CD14-positive monocyte (primary cell): ENCODE data around the gene SETD4. TPM values are rescaled to one million over a fixed set of nuclear protein-coding genes. Genes with fewer than 3 reads are reported as not detected.

ENCODE experiments used
- DNase-seq, 3 donors: peaks; one replicate each; pipeline ENCODE4 v3.0.0-alpha.2; 2011 to 2022
- H2AFZ ChIP-seq: 2 replicates; pipeline ENCODE4 v1.6.0; 2012; ENCODE audit warnings: mild to moderate bottlenecking, low read depth, low read length, inconsistent platforms; ENCODE audit not compliant: insufficient read depth, poor library complexity, severe bottlenecking
- H3K27ac ChIP-seq, 2 donors: 1 replicate in 1 of 2; 2 replicates in 1 of 2; pipeline ENCODE4 v1.5.1; 2012 to 2013; ENCODE audit warnings: low read length in 2 of 2, control low read depth in 1 of 2, inconsistent platforms in 1 of 2, low read depth in 1 of 2, mild to moderate bottlenecking in 1 of 2
- H3K27me3 ChIP-seq, 2 donors: one replicate each; pipeline versions ENCODE4 v1.6.0 to v1.6.1; 2011 to 2013; ENCODE audit warnings: low read length in 2 of 2; ENCODE audit not compliant: control insufficient read depth in 2 of 2, insufficient read depth in 2 of 2
- H3K36me3 ChIP-seq, 2 donors: replicated peaks in 1 of 2; 1 replicate in 1 of 2; 2 replicates in 1 of 2; pipeline versions ENCODE4 v1.5.1 to v1.6.1; 2012 to 2013; ENCODE audit warnings: low read length in 2 of 2, control low read depth in 1 of 2, inconsistent platforms in 1 of 2, mild to moderate bottlenecking in 1 of 2; ENCODE audit not compliant: insufficient read depth in 2 of 2, control insufficient read depth in 1 of 2
- H3K4me1 ChIP-seq, 2 donors: 1 replicate in 1 of 2; 2 replicates in 1 of 2; pipeline versions ENCODE4 v1.5.1 to v1.6.1; 2012 to 2013; ENCODE audit warnings: low read length in 2 of 2, control low read depth in 1 of 2, inconsistent platforms in 1 of 2, mild to moderate bottlenecking in 1 of 2, moderate library complexity in 1 of 2; ENCODE audit not compliant: insufficient read depth in 2 of 2, control insufficient read depth in 1 of 2
- H3K4me2 ChIP-seq: replicated peaks from 2 replicates; pipeline ENCODE3; 2012; ENCODE audit warnings: low read length, moderate library complexity, mild to moderate bottlenecking; ENCODE audit not compliant: poor library complexity, severe bottlenecking; ENCODE audit errors: extremely low read depth
- H3K4me3 ChIP-seq, 3 experiments: fragments of 200-600 bp in 1 of 3; sonication (generic) in 1 of 3; replicated peaks in 1 of 3; 1 replicate in 2 of 3; 2 replicates in 1 of 3; pipeline ENCODE4 v1.5.1; 2011 to 2013; ENCODE audit warnings: low read length in 3 of 3, mild to moderate bottlenecking in 3 of 3, control low read depth in 2 of 3, low read depth in 2 of 3, inconsistent platforms in 1 of 3, moderate library complexity in 1 of 3
- H3K79me2 ChIP-seq: 2 replicates; pipeline ENCODE4 v1.6.0; 2012; ENCODE audit warnings: mild to moderate bottlenecking, control low read depth, inconsistent platforms, low read length, moderate library complexity; ENCODE audit not compliant: insufficient read depth
- H3K9ac ChIP-seq: 2 replicates; pipeline ENCODE4 v1.6.0; 2017; ENCODE audit warnings: low read length, mild to moderate bottlenecking; ENCODE audit not compliant: insufficient read depth, poor library complexity, severe bottlenecking
- H3K9me3 ChIP-seq, 2 donors: replicated peaks in 1 of 2; 1 replicate in 1 of 2; 2 replicates in 1 of 2; pipeline versions ENCODE4 v1.5.1 to v1.6.1; 2012 to 2013; ENCODE audit warnings: low read length in 2 of 2, control low read depth in 1 of 2; ENCODE audit not compliant: control insufficient read depth in 1 of 2, insufficient read depth in 1 of 2
- H4K20me1 ChIP-seq: 2 replicates; pipeline ENCODE4 v1.6.0; 2012; ENCODE audit warnings: mild to moderate bottlenecking, low read length, control low read depth, moderate library complexity; ENCODE audit not compliant: insufficient read depth
- H3K27ac Mint-ChIP-seq, 7 donors: one replicate each; pipeline ENCODE4 v1.8.0; 2020; ENCODE audit warnings: mild to moderate bottlenecking in 7 of 7, mixed read lengths in 7 of 7, moderate library complexity in 6 of 7, inconsistent platforms in 2 of 7
- H3K27me3 Mint-ChIP-seq, 3 donors: one replicate each; pipeline ENCODE4 v1.8.0; 2021 to 2022; ENCODE audit warnings: low read depth in 3 of 3, mild to moderate bottlenecking in 3 of 3, mixed read lengths in 3 of 3, moderate library complexity in 3 of 3, inconsistent platforms in 1 of 3
- H3K36me3 Mint-ChIP-seq, 2 donors: one replicate each; pipeline ENCODE4 v1.8.0; 2020; ENCODE audit warnings: mixed read lengths in 2 of 2, inconsistent platforms in 1 of 2, mild to moderate bottlenecking in 1 of 2
- H3K4me1 Mint-ChIP-seq: one replicate; pipeline ENCODE4 v1.8.0; 2020; ENCODE audit warnings: mild to moderate bottlenecking, mixed read lengths
- H3K4me3 Mint-ChIP-seq, 2 donors: one replicate each; pipeline ENCODE4 v1.8.0; 2020; ENCODE audit warnings: mild to moderate bottlenecking in 2 of 2, mixed read lengths in 2 of 2, moderate library complexity in 1 of 2
- H3K9me3 Mint-ChIP-seq, 7 donors: one replicate each; pipeline ENCODE4 v1.8.0; 2020 to 2022; ENCODE audit warnings: mixed read lengths in 7 of 7, mild to moderate bottlenecking in 6 of 7, moderate library complexity in 6 of 7, inconsistent platforms in 2 of 7
- WGBS: methylation state at CpG from one replicate; pipeline ENCODE4 v1.1.5; 2013; ENCODE audit warnings: missing lambda C conversion rate; ENCODE audit not compliant: insufficient coverage; 5-methylcytosine and 5-hydroxymethylcytosine counted together
- intact Hi-C, 2 donors: fragments of 100-400 bp; cut with micrococcal nuclease; formaldehyde crosslinking; loops; one replicate each; pipeline versions ENCODE4 v1.15.0 to v1.15.1; 2023
- polyA plus RNA-seq, 3 donors: library from polyadenylated mRNA; depleted of rRNA in 1 of 3; unstranded in 2 of 3; stranded (reverse) in 1 of 3; fragments of 300-500 nt in 2 of 3; fragments of >200 nt in 1 of 3; fragmentation: Illumina TruSeq in 2 of 3; gene quantifications; 1 replicate in 2 of 3; 2 replicates in 1 of 3; pipeline ENCODE4 v1.2.3, GENCODE V29; 2012 to 2021
- TF ChIP-seq, protein P1 (sequence below): fragments of 200-600 bp; IDR thresholded peaks from one replicate; pipeline ENCODE4 v1.8.0; 2022; ENCODE audit warnings: antibody characterized with exemption, mild to moderate bottlenecking

The SETD4 gene
- polyA plus RNA-seq, 3 donors = 4.1 to 10.8 (median 4.3) TPM

DNA sequence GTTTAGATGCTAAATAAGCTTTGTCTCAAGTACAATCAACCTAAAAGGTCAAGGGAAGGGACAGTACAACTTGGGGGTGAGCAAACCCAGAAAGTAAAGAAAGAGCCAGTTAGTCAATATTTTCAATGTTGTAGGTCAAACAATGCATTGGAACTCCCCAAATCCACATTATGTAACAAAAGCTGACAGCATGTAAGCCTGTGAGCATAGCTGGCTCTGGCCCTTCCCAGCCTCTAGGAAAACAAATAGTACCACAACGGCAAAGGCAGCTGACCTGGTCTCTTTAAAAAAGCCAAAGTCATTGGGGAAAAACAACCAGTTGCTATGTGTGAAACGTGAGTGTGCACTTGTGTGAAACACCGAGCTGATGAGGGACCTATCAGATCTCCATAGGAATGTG lies 12.9 kb upstream of the SETD4 start:
- DNase-seq = no peak
- H3K27ac Mint-ChIP-seq = no peak overlapping the region
- Histone ChIP-seq H3K9me3 (peaks cover 9 to 10% of the 10 kb centered on the region in 2 donors), H3K9ac (no peak overlapping the region), H2AFZ (no peak overlapping the region), H3K79me2 (peaks cover 14% of the 10 kb centered on the region), H3K27ac (no peak overlapping the region), H3K4me3 (no peak overlapping the region), H3K4me1 (peaks cover 34 to 45% of the 10 kb centered on the region in 2 donors), H4K20me1 (peaks cover 3% of the 10 kb centered on the region), H3K36me3 (peaks cover 16 to 37% of the 10 kb centered on the region in 2 donors), H3K4me2 (no peak overlapping the region), H3K27me3 (no peaks in the 10 kb centered on the region)
- WGBS = 57% methylated on average over 2 of the region's 3 CpGs
- H3K9me3 Mint-ChIP-seq = peaks cover 5 to 14% (median 11%) of the 10 kb centered on the region in 7 donors
- no peak overlapping the region for H3K4me3 Mint-ChIP-seq
- H3K4me1 Mint-ChIP-seq = peaks cover 54% of the 10 kb centered on the region
- H3K36me3 Mint-ChIP-seq = peaks cover 30 to 39% of the 10 kb centered on the region in 2 donors
- intact Hi-C loops = loop anchor here in 1 of 2 donors (5.0 kb wide), 1 partner anchor 249 kb away; the partner anchor contains the start of gene MORC3
- peaks cover 0 to 3% (median 2%) of the 10 kb centered on the region in 3 donors for H3K27me3 Mint-ChIP-seq
- TF ChIP-seq, protein P1, sequence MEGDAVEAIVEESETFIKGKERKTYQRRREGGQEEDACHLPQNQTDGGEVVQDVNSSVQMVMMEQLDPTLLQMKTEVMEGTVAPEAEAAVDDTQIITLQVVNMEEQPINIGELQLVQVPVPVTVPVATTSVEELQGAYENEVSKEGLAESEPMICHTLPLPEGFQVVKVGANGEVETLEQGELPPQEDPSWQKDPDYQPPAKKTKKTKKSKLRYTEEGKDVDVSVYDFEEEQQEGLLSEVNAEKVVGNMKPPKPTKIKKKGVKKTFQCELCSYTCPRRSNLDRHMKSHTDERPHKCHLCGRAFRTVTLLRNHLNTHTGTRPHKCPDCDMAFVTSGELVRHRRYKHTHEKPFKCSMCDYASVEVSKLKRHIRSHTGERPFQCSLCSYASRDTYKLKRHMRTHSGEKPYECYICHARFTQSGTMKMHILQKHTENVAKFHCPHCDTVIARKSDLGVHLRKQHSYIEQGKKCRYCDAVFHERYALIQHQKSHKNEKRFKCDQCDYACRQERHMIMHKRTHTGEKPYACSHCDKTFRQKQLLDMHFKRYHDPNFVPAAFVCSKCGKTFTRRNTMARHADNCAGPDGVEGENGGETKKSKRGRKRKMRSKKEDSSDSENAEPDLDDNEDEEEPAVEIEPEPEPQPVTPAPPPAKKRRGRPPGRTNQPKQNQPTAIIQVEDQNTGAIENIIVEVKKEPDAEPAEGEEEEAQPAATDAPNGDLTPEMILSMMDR = no peak

GRCh38 chr21:36072453-36073162 lies 12.3 kb upstream of the SETD4 start:
- peaks cover 28 to 39% of the 10 kb centered on the region in 2 donors for H3K4me1 ChIP-seq
- no peak overlapping the region for H3K4me2 ChIP-seq
- no peak overlapping the region for H3K4me3 Mint-ChIP-seq
- peaks cover 3% of the 10 kb centered on the region for H4K20me1 ChIP-seq
- peaks cover 16 to 37% of the 10 kb centered on the region in 2 donors for H3K36me3 ChIP-seq
- no peak overlapping the region for H3K4me3 ChIP-seq
- peaks cover 5 to 18% (median 12%) of the 10 kb centered on the region in 7 donors for H3K9me3 Mint-ChIP-seq
- H3K36me3 Mint-ChIP-seq = peaks cover 30 to 39% of the 10 kb centered on the region in 2 donors
- no peak overlapping the region for H3K27ac ChIP-seq
- H3K4me1 Mint-ChIP-seq = peaks cover 49% of the 10 kb centered on the region
- H3K9ac ChIP-seq = no peak overlapping the region
- H3K27me3 Mint-ChIP-seq = peaks cover 0 to 3% (median 2%) of the 10 kb centered on the region in 3 donors
- intact Hi-C loops = loop anchor here in 1 of 2 donors (5.0 kb wide), 1 partner anchor 250 kb away; the partner anchor contains the start of gene MORC3
- DNase-seq = no peak
- H3K27me3 ChIP-seq = no peaks in the 10 kb centered on the region
- TF ChIP-seq, protein P1 = no peak
- no peak overlapping the region for H3K27ac Mint-ChIP-seq
- H3K79me2 ChIP-seq = peaks cover 14% of the 10 kb centered on the region
- H2AFZ ChIP-seq = no peak overlapping the region
- WGBS = 99% methylated on average over 10 of the region's 12 CpGs
- peaks cover 10 to 13% of the 10 kb centered on the region in 2 donors for H3K9me3 ChIP-seq
